ENCODE results near the gene TMED4.
"Not testable (repeated sequence)": the region's sequence is repeated elsewhere in the genome, so short reads cannot be mapped to it uniquely, and the experiment has no call there.

The TMED4 gene

DNA sequence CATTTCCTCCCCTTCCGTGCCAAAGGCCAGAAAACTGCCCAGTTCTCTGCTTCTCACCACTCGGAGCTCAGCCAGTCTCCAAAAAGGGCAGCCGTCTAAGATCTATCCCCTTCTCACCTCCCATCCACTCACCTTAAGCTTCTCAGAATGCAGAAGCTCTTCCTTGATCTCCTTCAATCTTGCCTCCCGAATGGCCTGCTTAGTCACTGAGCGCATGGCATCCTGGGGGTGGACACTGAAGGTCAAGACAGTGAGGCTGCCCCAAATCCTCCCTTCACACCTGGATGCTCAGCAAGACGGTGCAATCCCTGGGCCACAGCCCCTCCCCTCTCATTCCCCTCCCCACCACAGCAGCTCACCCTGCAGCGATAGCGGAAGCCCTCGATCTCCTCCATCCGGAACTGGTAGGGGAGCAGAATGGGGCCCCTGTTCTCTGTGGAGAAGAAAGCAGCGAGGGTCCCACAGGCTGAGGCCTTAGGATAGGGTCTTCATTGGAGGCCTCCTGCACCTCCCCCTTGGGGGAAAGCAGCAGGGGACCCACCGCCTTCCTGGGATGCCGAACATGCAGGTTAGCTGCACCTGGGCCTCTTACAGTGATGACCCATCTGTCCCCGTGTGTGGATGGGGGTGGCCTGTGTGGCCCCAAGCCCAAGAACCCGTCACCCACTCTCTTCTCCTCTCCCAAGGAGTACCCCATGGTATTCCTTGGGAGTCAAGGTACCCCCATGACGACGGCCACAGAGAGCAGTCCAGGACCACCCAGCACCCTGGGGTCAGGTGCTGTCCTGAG, 13.1 kb downstream of the TMED4 start:
- no peak for DNase-seq

DNA sequence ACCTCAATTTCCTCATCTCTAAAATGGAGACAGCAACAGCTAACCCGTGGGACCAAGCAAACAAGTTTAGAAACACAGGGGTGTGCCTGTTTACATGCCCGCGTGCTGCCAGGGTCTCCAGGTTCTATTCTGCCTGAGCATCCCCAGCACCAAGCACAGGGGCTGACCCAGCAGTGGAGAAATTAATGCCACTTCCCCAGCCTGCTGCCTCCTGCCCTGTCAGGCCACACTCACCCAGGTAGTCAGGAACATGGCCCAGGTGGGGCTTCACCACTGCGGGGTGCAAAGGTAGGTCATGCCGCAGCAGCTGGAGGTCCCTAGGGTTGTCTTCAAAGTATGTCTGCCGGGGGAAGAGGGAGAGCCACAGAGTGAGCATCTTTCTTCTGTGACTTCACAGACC, 14.1 kb downstream of the TMED4 start:
- no peak for DNase-seq

DNA sequence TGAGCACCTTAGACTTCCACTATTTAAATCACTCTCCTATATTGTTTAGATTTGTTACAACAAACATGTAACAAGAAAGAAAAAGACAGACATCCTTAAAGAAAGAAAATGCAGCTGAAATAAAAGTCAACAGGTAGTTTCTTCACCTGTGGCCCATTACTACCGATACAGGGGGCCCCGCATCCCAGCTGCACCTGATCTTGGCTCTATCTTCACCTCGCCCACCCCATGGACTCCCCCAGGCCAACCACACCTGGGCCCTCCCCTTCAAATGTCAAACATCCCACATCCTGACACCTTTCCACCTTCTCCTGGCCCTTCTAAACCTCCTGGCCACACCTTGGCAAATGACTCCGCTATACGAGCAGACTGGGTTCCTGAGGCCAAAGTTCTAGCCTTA, 15.4 kb downstream of the TMED4 start:
- DNase-seq: no peak

DNA sequence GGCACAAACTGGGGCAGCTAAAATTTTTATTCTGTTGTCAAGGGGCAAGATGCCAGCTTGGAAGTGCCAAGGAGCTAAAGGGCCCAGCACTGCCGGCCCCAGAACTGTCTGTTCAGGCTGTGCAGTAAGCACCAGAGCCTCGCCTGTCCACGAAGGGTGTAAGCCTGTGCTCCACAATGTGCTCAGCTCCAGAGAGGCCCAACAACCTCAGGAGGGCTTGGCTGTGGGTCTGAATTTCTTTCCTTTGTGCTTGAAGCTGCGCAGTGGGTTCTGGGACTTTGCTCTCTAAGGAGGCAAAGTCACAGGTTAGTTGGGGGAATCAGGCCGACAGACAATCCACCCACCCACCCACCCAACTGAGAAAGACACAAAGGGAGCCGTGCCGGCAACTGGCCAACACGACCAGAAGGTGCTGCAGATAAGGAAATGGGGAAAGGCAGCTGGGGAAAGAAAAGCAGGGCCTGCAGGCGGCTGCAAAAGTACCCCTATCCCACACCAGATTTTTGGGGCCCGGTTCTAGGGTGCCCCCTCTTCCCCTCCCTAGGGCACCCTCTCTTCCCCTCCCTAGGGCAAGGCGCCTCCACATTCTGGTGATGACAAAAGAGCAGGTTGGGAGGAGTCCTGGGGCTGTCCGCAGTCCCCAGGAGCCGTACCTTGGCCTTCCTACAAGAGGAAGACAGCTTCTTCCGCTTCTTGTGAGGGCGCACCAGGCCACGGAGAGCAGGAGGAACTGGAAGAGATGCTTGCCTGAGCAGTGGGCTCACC, 16.1 kb downstream of the TMED4 start:
- DNase-seq: no peak

DNA sequence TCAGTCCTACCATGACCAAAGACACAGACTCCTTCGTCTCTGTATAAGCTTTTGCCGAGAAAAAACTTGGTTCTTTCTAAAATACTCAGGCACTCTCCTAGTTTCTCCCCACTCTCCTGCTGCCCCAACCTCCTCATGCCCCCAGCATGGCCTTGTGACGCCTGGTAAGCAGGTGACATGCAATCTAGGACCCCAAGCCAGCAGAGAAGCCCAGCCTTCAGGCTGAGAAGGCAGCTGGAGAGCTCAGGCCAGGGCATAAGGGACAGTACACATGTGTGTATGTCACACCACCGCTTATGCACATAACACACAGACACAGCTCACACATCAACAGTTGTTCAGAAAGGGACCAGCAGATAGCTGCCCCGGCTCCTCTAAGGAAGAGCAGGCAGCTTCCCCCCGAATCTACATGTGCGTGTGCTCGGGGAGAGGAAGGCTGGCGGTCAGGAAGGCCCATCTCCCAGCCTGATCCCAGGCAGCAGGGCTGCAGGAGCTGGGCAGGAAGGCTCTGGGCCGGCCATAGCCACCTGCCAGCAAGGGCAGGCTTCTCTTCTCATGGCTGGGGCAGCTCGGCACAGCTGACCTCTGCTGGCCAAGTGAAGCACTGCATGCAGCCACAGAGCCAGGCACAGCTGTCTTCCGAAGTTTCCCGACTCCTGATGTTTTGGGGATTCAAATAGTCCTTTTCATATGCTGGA, 16.8 kb downstream of the TMED4 start:
- DNase-seq: peak; percentile 24

DNA sequence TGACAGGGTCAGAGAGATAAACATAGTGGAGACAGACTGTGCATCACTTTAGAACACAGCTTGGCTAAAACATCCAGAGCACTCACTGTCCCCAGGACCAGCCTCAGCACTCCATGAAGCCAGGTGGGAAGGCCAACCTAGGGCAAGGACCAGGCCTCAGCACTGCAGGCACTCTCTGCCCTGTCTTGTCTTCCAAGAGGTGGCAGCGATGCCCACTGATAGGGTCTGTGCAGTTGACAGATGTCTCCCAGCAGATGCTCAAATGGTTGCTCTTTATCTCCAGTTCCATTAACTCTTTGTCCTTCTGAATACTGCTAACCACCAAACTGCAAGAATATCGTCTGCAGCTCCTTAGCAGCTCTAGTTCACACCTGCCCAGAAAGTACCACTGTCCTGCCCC, 17.4 kb downstream of the TMED4 start:
- no peak for DNase-seq

DNA sequence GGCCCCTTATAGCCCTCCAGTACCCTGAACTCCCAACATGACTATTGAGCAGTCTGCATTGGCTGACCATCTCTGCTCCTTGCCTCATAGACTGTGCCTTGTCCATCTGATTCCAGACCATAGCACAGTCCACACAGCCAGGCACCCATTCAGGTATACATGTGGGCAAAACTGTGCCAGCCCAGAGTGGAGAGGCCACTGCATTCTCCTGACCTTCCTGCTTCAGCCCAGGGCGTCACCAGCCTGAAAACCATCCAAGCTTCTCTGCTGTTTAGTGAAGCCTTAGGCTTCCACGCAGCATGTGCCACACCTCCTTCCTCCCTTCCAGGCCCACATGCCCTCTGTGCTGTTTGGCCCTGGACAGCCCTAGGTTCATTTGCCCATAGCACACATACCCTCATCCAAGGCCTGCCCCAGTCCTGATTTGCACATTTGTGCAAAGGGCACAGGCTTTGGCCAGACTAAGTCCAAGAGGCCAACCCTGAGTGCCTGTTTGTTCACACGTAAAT, 18.8 kb downstream of the TMED4 start:
- no peak for DNase-seq

DNA sequence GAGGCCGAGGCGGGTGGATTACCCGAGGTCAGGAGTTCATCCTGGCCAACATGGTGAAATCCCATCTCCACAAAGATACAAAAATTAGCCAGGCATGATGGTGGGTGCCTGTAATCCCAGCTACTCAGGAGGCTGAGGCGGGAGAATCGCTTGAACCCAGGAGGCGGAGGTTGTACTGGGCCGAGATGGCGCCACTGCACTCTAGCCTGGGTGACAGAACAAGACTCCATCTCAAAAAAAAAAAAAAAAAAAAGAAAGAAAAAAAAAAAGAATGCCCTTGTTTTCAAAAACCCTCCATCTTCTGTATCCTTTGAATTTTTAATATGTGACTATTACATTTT, 19.4 kb downstream of the TMED4 start:
- DNase-seq: not testable (repeated sequence)

DNA sequence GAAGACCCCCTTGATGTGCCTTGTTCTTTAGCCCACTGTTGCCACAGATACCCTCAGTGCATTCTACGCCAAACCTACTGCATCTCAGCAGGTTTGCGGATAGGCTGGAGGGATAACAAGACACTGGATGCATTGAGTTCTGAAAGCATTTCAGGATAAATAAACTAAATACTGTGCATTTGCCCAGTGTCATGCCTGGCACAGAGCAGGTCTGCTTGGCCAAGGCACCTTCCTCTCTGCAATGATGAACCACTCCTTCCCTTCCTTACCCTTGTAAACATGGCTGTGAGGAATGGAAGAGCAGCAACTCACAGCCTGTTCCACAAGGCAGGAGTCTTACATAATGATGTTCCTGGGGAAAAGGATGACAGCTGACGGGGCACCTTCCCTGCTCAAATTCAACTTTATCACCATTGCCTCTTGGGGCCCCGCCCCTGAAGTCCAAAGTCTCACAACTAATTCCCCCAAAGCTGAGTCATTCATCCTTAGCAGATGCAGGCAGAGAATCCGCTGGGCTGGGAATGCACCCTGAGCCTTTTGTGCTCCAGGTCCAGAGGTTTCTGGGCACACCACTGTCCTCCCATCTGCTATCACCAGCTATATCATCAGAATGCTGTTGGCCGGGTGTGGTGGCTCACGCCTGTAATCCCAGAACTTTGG, 19.9 kb downstream of the TMED4 start:
- DNase-seq: no peak

DNA sequence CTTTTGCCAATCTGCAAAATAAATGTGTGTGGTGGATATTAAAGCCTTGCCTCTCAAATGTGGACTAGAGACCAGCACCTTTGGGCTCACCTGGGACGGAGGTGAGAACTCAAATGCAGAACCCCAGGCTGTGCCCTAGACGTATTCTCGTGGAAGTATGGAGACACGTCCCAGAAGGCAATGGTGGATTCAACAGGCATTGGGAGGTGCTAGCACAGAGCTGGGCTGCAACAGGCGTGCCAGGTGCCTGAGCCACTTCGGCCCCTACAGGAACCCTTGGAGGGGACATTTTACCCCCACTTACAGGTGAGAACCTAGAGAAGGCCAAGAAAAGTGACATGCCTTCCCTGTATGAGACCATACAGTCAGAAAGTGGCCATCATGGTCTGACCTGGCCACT, 20.6 kb downstream of the TMED4 start:
- no peak for DNase-seq

DNA sequence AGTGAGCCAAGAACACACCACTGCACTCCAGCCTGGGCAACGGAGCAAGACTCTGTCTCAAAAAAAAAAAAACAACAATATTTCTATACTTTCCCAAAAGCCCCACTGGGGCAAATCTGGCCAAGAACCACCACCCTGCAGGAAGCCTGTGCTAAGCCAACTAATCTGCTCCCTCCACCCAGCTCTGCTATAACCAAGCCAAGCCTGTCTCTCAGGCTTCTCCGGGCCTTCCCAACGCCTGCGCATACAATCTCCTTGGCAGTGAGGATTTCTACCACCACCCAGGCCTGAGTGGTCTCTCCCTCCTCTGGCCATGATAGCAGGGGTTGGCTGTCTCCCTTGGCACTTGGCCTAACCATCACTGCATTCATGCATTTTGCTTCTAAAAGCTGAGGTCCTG, 22.5 kb downstream of the TMED4 start:
- no peak for DNase-seq

DNA sequence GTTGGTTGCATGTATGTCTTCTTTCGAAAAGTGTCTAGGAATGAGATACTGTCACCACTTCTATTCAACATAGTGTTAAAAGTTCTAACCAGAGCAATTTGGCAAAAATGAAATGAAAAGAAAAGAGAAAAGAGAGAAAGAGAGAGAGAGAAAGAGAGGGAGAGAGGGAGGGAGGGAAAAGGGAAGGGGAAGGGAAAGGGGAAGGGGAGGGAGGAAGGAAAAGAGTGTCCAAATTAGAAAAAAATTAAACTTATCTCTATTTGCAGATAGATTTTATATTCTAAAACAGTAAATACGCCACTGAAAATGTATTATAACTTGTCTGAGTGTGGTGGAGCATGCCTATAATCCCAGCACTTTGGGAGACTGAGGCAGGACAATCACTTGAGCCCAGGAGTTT, 24.5 kb downstream of the TMED4 start:
- DNase-seq: no peak

DNA sequence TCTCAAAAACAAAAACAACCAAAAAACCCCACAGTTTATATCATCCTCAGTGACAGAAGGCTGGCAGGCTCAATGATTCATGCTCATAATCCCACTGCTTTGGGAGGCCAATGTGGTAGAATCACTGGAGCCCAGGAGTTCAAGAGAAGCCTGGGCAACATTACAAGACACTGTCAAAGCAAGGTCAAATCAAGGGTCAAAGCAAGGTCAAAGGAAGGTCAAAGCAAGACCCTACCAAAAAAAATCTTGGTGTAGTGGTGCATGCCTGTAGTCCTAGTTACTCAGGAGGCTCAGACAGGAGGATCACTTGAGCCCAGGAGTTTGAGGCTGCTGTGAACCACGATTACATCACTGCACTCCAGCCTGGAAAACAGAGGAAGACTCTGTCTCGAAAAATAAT, 26.7 kb downstream of the TMED4 start:
- no peak for DNase-seq

DNA sequence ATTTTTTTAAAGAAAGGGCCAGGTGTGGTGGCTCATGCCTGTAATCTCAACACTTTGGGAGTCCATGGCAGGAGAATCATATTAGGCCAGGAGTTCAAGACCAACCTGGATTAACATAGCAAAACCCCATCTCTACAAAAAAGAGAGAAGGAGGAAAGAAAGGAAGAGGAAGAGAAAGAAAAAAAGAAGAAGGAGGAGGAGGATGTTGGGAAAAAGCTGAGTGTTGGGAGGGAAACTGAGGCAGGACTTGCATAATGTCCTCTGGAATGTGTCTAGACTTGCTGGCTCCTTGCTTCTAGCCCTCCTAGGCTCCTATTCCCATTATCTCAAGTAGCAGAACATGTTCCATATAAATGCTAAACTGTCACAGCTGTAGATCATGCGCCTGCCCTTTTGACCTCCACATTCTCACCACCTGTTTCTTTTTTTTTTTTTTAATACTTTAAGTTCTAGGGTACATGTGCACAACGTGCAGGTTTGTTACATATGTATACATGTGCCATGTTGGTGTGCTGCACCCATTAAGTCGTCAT, 29.5 kb downstream of the TMED4 start:
- DNase-seq: not testable (repeated sequence)

DNA sequence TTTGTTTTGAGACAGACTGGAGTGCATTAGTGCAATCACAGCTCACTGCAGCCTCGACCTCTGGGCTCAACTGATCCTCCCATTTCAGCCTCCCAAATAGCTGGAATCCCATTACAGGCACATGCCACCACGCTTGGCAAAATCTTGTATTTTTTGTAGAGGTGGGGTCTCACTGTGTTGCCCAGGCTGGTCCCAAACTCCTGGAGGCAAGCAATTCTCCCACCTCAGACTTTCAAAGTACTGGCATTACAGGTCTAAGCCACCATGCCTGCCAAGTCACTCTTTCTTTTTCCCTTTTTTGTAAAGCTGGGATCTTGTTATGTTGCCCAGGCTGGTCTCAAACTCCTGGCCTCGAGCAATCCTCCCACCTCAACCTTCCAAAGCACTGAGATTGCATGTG, 32.6 kb downstream of the TMED4 start:
- DNase-seq: no peak

DNA sequence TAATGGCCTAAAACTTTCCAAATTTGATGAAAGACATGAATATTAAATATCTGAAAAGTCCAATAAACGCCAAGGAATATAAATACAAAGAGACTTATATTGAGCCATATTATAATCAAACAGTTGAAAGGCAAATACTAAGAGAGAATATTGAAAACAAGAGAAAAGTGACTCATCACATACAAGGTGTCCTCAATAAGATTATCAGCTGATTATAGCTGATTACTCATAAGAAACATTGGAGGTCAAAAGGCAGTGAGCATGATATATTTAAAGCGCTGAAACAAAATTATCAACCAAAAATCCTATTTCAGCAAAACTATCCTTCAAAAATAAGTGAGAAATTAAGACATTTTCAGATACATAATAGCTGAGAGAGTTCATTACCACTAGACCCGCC, 33.1 kb downstream of the TMED4 start:
- DNase-seq: no peak

DNA sequence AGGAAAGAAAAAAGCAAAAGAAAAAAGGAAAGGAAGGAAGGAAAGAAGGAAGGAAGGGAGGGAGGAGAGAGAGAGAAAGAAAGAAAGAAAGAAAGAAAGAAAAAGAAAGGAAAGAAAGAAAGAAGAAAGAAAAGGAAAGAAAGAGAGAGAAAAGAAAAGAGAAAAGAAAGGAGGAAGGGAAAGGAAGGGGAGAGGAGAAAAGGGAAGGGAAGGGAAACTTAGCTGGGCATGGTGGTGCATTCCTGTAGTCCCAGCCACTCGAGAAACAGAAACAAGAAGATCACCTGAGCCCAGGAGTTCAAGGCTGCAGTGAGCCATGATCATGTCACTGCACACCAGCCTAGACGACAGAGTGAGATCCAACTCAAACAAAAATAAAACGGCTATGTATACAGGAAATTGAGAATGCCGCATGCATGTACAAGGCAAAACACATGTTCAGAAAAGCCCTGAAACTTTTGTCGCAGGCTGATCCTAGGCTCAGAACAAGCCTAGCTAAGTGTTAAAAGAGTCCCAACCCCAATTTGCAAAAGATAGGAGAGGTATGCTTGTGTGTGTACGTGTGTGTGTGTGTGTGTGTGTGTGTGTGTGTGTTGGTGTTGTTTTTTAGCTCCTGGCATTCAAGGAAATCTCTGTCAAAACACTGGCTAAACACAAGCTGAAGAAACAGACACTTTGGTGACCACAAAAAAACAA, 34.3 kb downstream of the TMED4 start:
- DNase-seq: no peak

DNA sequence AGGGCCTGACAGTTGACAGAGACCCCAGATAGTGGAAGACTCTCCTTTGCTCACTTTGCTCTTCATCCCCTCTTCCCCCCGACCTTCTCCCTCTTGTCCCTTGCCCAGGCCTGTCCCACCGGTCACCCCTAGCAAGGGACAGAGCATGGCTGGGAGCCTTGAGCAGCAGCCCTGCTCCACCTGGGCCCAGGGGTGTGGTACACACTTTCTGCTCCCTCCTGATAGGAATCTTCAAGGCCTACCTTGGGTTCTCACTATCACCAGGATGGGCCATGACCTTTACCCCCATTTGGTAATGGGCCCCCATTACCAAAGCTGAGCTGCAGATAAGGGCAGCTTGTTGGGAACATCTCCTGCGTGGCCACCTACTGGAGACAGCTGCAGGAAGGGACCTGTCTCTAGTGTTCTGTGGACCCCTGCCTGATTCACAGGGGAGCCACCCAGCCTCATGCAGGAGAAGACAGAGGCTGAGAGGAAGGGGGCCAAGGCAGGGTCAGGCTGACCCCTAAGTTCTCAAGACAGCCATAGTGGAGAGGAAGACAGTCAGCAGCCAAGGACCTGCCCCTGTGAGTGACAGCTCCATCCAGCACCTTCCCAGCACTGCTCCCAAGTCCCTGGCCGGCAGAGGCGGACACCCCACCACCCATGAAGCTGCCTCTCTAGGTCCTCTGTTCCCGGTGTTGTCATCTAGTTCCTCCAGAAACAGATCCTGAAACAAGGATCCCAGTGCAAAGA, 40.0 kb downstream of the TMED4 start:
- DNase-seq: no peak

DNA sequence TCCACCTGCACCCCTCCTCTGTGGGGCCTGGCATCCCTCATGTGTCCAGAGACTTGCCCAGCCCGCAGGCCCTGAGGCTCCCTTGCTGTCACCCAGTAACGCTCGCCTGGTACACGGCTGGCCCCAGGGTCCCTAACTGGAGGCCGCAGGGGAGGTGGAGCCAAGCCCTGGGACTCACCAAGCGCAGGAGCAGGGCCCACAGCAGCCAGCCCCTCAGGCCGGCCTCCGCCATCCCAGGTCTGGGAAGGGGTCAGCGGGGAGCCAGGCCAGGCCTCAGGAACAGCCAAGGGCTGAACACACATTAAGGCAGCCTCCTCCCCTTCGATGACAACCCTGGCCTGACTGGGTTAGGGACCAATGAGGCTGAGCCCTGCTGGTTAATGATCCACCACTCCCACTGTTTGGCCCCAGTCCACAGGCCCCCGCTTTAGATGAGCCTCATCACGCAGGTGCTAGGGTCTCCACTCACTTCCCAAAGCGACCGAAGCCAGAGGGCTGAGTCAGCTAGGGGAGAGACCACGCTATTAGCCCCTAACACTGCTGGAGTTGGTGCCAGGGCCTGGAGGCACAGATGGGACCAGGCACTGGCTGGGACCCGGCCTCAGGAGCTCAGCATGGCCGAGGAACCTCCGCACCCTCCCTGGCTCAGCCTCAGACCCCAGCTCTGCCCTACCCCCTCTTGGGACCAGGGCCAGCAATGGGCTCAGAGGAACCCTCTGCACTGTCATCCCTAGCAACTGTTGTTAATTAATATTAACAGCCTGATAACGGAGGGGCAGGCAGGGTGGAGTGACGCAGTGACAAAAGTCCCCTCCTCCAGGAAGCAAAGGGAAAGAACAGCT, 40.8 kb downstream of the TMED4 start, which contains the start of gene NPC1L1:
Gene NPC1L1 (minus strand): TSS at position 303 of the 842 bp plus-strand sequence. CDS start 71 bp downstream, at position 232.
- no peak for DNase-seq

DNA sequence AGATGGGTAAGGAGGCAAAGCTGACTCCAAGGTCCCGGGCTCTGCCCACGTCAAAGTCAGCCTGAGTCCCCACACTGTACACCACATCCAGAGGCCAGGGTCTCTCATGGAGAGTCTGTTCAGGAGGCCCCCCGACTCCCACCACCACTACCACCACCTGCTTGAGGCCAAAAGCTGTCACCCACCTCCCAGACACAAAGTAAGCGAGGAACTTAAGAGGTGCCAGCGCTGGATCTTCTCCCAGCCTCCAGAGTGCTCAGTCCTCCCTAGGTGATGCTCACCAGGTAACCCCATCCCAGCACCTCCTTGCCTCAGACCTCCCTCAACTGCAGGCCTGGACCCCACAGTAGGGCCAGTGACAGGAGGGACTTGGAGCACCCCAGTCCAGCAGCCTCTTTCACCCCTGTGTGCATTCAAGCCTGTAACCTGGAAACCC, 41.4 kb downstream of the TMED4 start:
- DNase-seq: no peak

Data from KG1 (cell line).